OCI-LY1 (cell line): ENCODE measurements around the gene SLIT3.

Experiments used
- H2AFZ ChIP-seq: fragments of 200-600 bp; sonication (generic), shearing (Covaris generic); 2 replicates; pipeline ENCODE4 v1.6.0; 2014; ENCODE audit warnings: antibody characterized with exemption, mild to moderate bottlenecking, low read length
- H3F3A ChIP-seq: fragments of 200-600 bp; sonication (generic), shearing (Covaris generic); 2 replicates; pipeline ENCODE4 v1.6.0; 2014; ENCODE audit warnings: mild to moderate bottlenecking, antibody characterized with exemption, low read length, moderate library complexity; ENCODE audit not compliant: insufficient read depth
- H3K27ac ChIP-seq: fragments of 200-600 bp; sonication (generic); 2 replicates; pipeline ENCODE4 v1.5.1; 2014; ENCODE audit warnings: low read length, mixed run types, mild to moderate bottlenecking, low read depth; ENCODE audit not compliant: poor library complexity, severe bottlenecking
- H3K27me3 ChIP-seq: fragments of 200-600 bp; sonication (generic); 2 replicates; pipeline ENCODE4 v1.6.0; 2014; ENCODE audit warnings: antibody characterized with exemption, mild to moderate bottlenecking, low read length, moderate library complexity; ENCODE audit not compliant: insufficient read depth
- H3K36me3 ChIP-seq: fragments of 200-600 bp; sonication (generic); 2 replicates; pipeline ENCODE4 v1.6.1; 2014; ENCODE audit warnings: mild to moderate bottlenecking, antibody characterized with exemption, low read length, moderate library complexity, mixed read lengths; ENCODE audit not compliant: insufficient read depth
- H3K4me1 ChIP-seq: fragments of 200-600 bp; sonication (generic); 2 replicates; pipeline ENCODE4 v1.5.1; 2014; ENCODE audit warnings: mild to moderate bottlenecking, low read length, moderate library complexity; ENCODE audit not compliant: insufficient read depth, severe bottlenecking
- H3K4me2 ChIP-seq: fragments of 200-600 bp; sonication (generic), shearing (Covaris generic); 2 replicates; pipeline ENCODE4 v1.6.1; 2014; ENCODE audit warnings: low read length
- H3K4me3 ChIP-seq: fragments of 200-600 bp; sonication (generic); 2 replicates; pipeline ENCODE4 v1.5.1; 2014; ENCODE audit warnings: low read length, low read depth, mild to moderate bottlenecking, mixed read lengths; ENCODE audit not compliant: poor library complexity, severe bottlenecking
- H3K79me2 ChIP-seq: fragments of 200-600 bp; shearing (Covaris generic); 2 replicates; pipeline ENCODE4 v1.6.1; 2016; ENCODE audit warnings: mixed run types, low read length, mixed read lengths; ENCODE audit not compliant: insufficient read depth
- H3K9ac ChIP-seq: fragments of 200-600 bp; sonication (generic), shearing (Covaris generic); 2 replicates; pipeline ENCODE4 v1.6.1; 2014; ENCODE audit warnings: mild to moderate bottlenecking, low read length, mixed read lengths
- H3K9me2 ChIP-seq: fragments of 200-600 bp; sonication (generic), shearing (Covaris generic); 2 replicates; pipeline ENCODE4 v1.6.1; 2014; ENCODE audit warnings: low read depth, mild to moderate bottlenecking, low read length, mixed read lengths
- H3K9me3 ChIP-seq: fragments of 200-600 bp; shearing (Covaris generic); 2 replicates; pipeline ENCODE4 v1.6.1; 2014; ENCODE audit warnings: low read length, mixed read lengths
- H4K20me1 ChIP-seq: fragments of 200-600 bp; sonication (generic), shearing (Covaris generic); 2 replicates; pipeline ENCODE4 v1.6.0; 2016; ENCODE audit warnings: mild to moderate bottlenecking, low read length; ENCODE audit not compliant: insufficient read depth
- EZH2 ChIP-seq: fragments of 200-600 bp; sonication (generic), shearing (Covaris generic); IDR thresholded peaks from 2 replicates; pipeline ENCODE4 v1.8.0; 2017; ENCODE audit warnings: borderline replicate concordance, mixed run types, mild to moderate bottlenecking, antibody characterized with exemption, low read length, moderate library complexity, mixed read lengths
- TF ChIP-seq, protein P1 (sequence below): fragments of 200-600 bp; sonication (generic), shearing (Covaris generic); IDR thresholded peaks from 2 replicates; pipeline ENCODE4 v1.5.1; 2017; ENCODE audit warnings: mild to moderate bottlenecking, antibody characterized with exemption, low read length, moderate library complexity, mixed read lengths

The SLIT3 gene

DNA sequence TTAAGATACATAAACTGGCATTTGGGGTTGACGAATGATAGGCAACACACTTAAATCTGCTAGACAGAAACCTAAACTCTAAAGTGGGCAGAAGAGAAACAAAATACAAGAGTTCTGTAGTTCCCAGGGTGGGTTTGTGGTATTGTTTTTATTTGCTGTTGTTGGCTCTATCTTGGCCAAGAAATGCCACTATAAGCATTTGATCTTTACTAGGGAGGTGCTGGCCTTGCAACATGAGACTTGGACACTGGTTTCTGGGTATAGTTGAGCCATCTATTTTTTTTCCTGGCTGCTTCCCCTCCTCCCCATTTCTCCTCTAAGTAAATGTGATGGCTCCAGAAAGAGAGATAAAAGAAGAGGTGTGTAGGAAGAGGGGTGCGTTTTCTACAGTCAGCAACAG, 251.2 kb downstream of the SLIT3 start:
- Histone ChIP-seq H3K4me2 (no peak overlapping the region), H3F3A (no peaks in the 10 kb centered on the region), H2AFZ (no peak overlapping the region), H4K20me1 (no peaks in the 10 kb centered on the region), H3K9me2 (no peaks in the 10 kb centered on the region), H3K9ac (no peak overlapping the region), H3K4me3 (no peak overlapping the region), H3K27me3 (0 out of 2 replicates have a peak, but pooled peaks cover 7% of the 10 kb centered on the region), H3K79me2 (no peaks in the 10 kb centered on the region), H3K4me1 (no peaks in the 10 kb centered on the region), H3K9me3 (no peaks in the 10 kb centered on the region), H3K27ac (no peak overlapping the region), H3K36me3 (no peaks in the 10 kb centered on the region)
- TF ChIP-seq, protein P1, sequence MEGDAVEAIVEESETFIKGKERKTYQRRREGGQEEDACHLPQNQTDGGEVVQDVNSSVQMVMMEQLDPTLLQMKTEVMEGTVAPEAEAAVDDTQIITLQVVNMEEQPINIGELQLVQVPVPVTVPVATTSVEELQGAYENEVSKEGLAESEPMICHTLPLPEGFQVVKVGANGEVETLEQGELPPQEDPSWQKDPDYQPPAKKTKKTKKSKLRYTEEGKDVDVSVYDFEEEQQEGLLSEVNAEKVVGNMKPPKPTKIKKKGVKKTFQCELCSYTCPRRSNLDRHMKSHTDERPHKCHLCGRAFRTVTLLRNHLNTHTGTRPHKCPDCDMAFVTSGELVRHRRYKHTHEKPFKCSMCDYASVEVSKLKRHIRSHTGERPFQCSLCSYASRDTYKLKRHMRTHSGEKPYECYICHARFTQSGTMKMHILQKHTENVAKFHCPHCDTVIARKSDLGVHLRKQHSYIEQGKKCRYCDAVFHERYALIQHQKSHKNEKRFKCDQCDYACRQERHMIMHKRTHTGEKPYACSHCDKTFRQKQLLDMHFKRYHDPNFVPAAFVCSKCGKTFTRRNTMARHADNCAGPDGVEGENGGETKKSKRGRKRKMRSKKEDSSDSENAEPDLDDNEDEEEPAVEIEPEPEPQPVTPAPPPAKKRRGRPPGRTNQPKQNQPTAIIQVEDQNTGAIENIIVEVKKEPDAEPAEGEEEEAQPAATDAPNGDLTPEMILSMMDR = no peak
- no peak for TF ChIP-seq EZH2

DNA sequence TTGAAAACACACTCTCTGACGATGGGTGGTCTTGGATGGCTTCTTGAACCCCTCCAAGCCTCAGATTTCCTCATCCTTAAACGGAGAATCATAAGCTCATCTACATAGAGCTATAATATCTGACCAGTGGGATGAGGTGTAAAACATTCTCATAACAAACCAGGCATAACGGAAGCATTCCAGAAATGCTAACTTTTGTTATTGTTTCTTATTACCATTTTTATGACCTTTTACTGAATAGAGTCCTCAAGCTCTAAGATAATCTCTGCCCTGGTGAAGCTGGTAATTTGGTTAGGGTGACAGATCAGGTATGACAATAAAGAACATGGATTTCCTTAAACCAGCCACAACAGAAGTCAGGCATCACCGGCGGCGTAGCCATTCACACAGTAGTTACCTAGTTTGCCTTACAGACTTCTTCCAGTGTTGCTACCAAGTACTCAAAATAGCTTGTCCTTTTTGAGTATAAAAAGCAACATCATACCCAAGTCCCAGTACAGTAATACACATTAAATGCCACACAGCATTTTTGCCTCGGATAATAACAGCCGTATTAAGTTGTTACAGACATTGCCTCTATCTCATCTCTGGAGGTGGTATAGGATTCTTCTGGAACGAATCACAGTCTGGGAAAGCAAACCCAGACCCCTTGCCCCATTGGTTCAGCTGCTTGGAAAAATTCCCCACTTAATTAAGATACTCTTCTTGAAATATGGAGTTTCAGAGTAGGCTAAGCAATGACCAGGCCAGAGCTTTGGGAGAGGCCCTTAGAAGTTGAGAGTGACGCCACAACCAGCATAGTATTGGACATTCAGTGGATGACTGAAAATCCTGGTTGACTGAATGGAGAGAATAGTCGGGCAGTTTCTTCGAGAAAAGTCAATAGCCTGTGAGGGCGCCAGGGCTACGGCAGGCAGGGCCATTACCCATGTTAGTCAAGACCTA, 252.5 kb downstream of the SLIT3 start:
- no peak overlapping the region for H2AFZ ChIP-seq
- H3K9me2 ChIP-seq = no peaks in the 10 kb centered on the region
- no peak overlapping the region for H3K4me3 ChIP-seq
- no peak overlapping the region for H3K27ac ChIP-seq
- no peaks in the 10 kb centered on the region for H3K36me3 ChIP-seq
- no peak overlapping the region for H3K4me2 ChIP-seq
- no peaks in the 10 kb centered on the region for H3K4me1 ChIP-seq
- no peaks in the 10 kb centered on the region for H3F3A ChIP-seq
- no peaks in the 10 kb centered on the region for H4K20me1 ChIP-seq
- H3K9me3 ChIP-seq = no peaks in the 10 kb centered on the region
- H3K9ac ChIP-seq = no peak overlapping the region
- H3K27me3 ChIP-seq = 0 out of 2 replicates have a peak, but pooled peaks cover 7% of the 10 kb centered on the region
- no peaks in the 10 kb centered on the region for H3K79me2 ChIP-seq
- TF ChIP-seq, protein P1 = no peak
- no peak for TF ChIP-seq EZH2

DNA sequence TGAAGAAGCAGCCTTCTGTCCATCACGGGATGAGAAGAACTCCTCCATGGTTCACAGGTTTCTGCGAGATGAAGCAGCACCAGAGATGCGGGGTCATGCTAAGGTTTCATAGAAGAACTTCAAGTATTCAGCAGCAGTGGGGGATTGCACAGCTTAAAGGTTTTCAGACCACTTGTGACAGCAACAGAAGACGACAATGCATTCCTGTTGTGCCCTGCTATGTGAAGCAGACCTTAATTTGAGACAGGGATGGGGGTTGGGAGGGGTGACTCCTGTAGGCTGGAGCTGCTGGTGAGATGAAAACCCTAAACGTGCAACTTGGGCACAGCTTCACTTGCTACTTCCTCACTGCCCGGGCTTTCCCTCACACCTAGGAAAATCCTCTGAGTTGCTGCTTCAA, 256.0 kb downstream of the SLIT3 start:
- 0 out of 2 replicates have a peak, but pooled peaks cover 5% of the 10 kb centered on the region for H3K27me3 ChIP-seq
- H3K79me2 ChIP-seq = no peaks in the 10 kb centered on the region
- H3K36me3 ChIP-seq = no peaks in the 10 kb centered on the region
- H3K4me1 ChIP-seq = no peaks in the 10 kb centered on the region
- no peaks in the 10 kb centered on the region for H4K20me1 ChIP-seq
- no peak overlapping the region for H3K4me2 ChIP-seq
- no peak overlapping the region for H3K9ac ChIP-seq
- no peaks in the 10 kb centered on the region for H3K9me3 ChIP-seq
- H2AFZ ChIP-seq = no peak overlapping the region
- H3K4me3 ChIP-seq = no peak overlapping the region
- TF ChIP-seq EZH2 = no peak
- TF ChIP-seq, protein P1 = no peak
- H3K27ac ChIP-seq = no peak overlapping the region
- no peaks in the 10 kb centered on the region for H3K9me2 ChIP-seq
- H3F3A ChIP-seq = no peaks in the 10 kb centered on the region
